ENCODE measurements around the gene HMGB4. TPM values are rescaled to one million over a fixed set of nuclear protein-coding genes. Genes with fewer than 3 reads are reported as not detected.

HMGB4 gene
- total and polyA plus RNA-seq, 2 donors (not counting 3 experiments of a cell fraction or from before 2014, with no cell fraction given): not detected

DNA sequence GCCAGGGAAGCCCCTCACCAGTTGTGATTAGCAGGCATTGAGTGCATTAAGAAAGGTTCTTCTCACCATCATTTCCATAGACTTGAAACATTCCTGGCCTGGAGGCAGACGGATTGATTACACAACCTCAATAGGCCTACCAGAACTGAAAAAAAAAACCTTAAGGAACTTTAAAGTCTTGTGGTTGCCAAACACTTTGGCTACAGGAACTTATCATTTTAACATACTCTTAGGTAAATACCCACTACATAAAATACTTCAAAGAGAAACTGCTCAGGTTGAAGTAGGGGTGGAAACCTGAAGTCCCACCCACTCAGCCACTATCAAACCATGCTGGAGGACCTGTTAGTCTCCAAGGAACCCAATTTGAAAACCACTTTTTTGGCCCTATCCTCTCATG lies 22.4 kb upstream of the HMGB4 start:
- no peaks in the 10 kb centered on the region for H4K20me1 ChIP-seq (replicated peaks; ENCODE audit: control insufficient read depth, extremely low read depth, insufficient read depth, low read length)
- CTCF ChIA-PET: no interaction called here
- no peaks in the 10 kb centered on the region for H3K27me3 ChIP-seq (ENCODE audit: control insufficient read depth in 2 of 2, insufficient read depth in 2 of 2, low read length in 2 of 2)

More for the DNA sequence above, 22.4 kb upstream of the HMGB4 start:
- Histone ChIP-seq H2AFZ (ENCODE audit: low read depth, low read length) (no peak overlapping the region), H3K4me3 (replicated peaks in 1 of 3; ENCODE audit: insufficient read depth in 1 of 3, low read depth in 1 of 3, low read length in 3 of 3) (no peak overlapping the region), H3K4me2 (ENCODE audit: insufficient read depth, low read length) (no peak overlapping the region), H3K9ac (replicated peaks; ENCODE audit: extremely low read depth, insufficient read depth, low read length) (no peak overlapping the region), H3K4me1 (ENCODE audit: control insufficient read depth, extremely low read depth, insufficient read depth, low read length) (no peaks in the 10 kb centered on the region), H3K36me3 (ENCODE audit: control insufficient read depth in 2 of 2, extremely low read depth in 1 of 2, insufficient read depth in 2 of 2, low read length in 2 of 2) (no peaks in the 10 kb centered on the region), H3K27ac (ENCODE audit: insufficient read depth, low read depth, low read length) (no peak overlapping the region), H3K79me2 (ENCODE audit: control insufficient read depth, insufficient read depth, low read length) (no peaks in the 10 kb centered on the region), H3K9me1 (replicated peaks; ENCODE audit: control insufficient read depth, extremely low read depth, insufficient read depth, low read length) (no peaks in the 10 kb centered on the region), H3K9me3 (replicated peaks; ENCODE audit: control insufficient read depth, insufficient read depth, low read length) (peaks cover 5% of the 10 kb centered on the region)
- no peak for DNase-seq (ENCODE audit: low read depth, low spot score)
- no TSS peak for BruUV-seq (replicated peaks)
- FAIRE-seq: no peak
- dilution Hi-C loops (cut with MboI; ENCODE audit: extremely low pct_ligation_motif_present, low sequenced_read_pairs) (no loop called here), intact Hi-C loops (cut with micrococcal nuclease) (no loop called here)
- POLR2A ChIA-PET: no interaction called here
- TF ChIP-seq, protein P1, sequence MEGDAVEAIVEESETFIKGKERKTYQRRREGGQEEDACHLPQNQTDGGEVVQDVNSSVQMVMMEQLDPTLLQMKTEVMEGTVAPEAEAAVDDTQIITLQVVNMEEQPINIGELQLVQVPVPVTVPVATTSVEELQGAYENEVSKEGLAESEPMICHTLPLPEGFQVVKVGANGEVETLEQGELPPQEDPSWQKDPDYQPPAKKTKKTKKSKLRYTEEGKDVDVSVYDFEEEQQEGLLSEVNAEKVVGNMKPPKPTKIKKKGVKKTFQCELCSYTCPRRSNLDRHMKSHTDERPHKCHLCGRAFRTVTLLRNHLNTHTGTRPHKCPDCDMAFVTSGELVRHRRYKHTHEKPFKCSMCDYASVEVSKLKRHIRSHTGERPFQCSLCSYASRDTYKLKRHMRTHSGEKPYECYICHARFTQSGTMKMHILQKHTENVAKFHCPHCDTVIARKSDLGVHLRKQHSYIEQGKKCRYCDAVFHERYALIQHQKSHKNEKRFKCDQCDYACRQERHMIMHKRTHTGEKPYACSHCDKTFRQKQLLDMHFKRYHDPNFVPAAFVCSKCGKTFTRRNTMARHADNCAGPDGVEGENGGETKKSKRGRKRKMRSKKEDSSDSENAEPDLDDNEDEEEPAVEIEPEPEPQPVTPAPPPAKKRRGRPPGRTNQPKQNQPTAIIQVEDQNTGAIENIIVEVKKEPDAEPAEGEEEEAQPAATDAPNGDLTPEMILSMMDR (IDR thresholded peaks at IDR 0.05; ENCODE audit: extremely low read depth in 1 of 2, insufficient read depth in 1 of 2, low read depth in 1 of 2, low read length in 2 of 2): no peak
- TF ChIP-seq MYC (IDR thresholded peaks at IDR 0.05; ENCODE audit: low read depth, low read length) (no peak), GATA2 (IDR thresholded peaks at IDR 0.05; ENCODE audit: insufficient read depth, insufficient read length, low read depth, low read length) (no peak), POLR2AphosphoS5 (IDR thresholded peaks at IDR 0.05; ENCODE audit: insufficient read depth, low read depth, low read length) (no peak), FOS (IDR thresholded peaks at IDR 0.05; ENCODE audit: borderline replicate concordance, insufficient read depth, low read length) (no peak), EZH2 (IDR thresholded peaks at IDR 0.05; ENCODE audit: borderline replicate concordance, low read depth, low read length, severe bottlenecking) (no peak), JUN (IDR thresholded peaks at IDR 0.05; ENCODE audit: borderline replicate concordance, insufficient read depth, insufficient read length, low read depth) (no peak), POLR2A (IDR thresholded peaks at IDR 0.05; ENCODE audit: low read depth, low read length) (no peak)
- TF ChIP-seq, protein P2, sequence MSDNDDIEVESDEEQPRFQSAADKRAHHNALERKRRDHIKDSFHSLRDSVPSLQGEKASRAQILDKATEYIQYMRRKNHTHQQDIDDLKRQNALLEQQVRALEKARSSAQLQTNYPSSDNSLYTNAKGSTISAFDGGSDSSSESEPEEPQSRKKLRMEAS (IDR thresholded peaks at IDR 0.05; ENCODE audit: insufficient read depth, insufficient read length): no peak
